IPS-15b (cell line): ENCODE measurements around the gene CCR9.

Source experiments
- H3K27me3 ChIP-seq: one replicate; pipeline ENCODE4 v1.6.1; 2013; ENCODE audit warnings: low read length; ENCODE audit not compliant: control insufficient read depth, insufficient read depth
- H3K36me3 ChIP-seq: one replicate; pipeline ENCODE4 v1.6.1; 2013; ENCODE audit warnings: low read length; ENCODE audit not compliant: control insufficient read depth, insufficient read depth
- H3K4me1 ChIP-seq: one replicate; pipeline ENCODE4 v1.6.1; 2013; ENCODE audit warnings: mild to moderate bottlenecking, low read length; ENCODE audit not compliant: control insufficient read depth, insufficient read depth
- H3K4me3 ChIP-seq: one replicate; pipeline ENCODE4 v1.5.1; 2013; ENCODE audit warnings: low read depth, low read length
- H3K9ac ChIP-seq: one replicate; pipeline ENCODE4 v1.6.1; 2013; ENCODE audit warnings: low read depth, mild to moderate bottlenecking, low read length
- H3K9me3 ChIP-seq: one replicate; pipeline ENCODE4 v1.6.1; 2013; ENCODE audit warnings: mild to moderate bottlenecking, low read length; ENCODE audit not compliant: control insufficient read depth, insufficient read depth

CCR9 gene

DNA sequence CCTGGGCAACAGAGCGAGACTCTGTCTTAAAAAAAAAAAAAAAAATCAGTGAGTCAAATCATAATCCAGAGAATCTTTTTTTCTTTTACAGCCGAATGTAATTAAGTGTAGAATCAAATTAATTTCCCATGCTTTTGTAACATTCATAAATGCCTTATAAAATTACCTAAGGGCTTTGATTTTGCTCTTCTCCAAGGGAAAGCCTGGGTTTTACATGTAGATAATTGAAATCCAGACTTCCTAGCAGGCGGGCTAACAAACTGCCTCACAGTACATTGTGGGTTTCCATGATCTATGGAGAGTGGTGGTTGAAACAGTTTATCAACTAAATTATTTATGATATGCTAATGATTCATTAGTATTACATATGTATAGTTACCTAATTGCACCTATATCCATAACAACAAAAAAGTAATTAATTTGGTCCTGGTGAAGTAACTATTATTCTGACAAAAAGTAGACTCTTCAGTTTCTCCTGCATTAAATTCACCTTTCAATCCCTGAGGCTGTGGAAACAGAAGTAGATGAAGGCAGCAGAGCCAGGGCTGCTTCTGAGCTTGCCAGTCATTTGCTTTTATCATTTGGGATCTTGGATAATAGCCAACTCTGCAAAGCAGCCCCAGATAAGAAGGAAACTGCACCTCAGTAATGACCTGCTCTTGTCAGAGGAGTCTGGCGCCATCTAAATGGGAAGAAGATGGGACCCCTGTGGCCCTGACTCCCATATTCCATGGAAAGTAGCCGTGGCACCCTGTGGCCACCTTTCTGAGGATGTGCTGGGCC, 9.5 kb downstream of the CCR9 start:
- no peaks in the 10 kb centered on the region for H3K9me3 ChIP-seq
- H3K27me3 ChIP-seq: no peaks in the 10 kb centered on the region
- H3K9ac ChIP-seq: no peak overlapping the region
- no peaks in the 10 kb centered on the region for H3K36me3 ChIP-seq
- H3K4me3 ChIP-seq: no peak overlapping the region
- peaks cover 2% of the 10 kb centered on the region for H3K4me1 ChIP-seq

DNA sequence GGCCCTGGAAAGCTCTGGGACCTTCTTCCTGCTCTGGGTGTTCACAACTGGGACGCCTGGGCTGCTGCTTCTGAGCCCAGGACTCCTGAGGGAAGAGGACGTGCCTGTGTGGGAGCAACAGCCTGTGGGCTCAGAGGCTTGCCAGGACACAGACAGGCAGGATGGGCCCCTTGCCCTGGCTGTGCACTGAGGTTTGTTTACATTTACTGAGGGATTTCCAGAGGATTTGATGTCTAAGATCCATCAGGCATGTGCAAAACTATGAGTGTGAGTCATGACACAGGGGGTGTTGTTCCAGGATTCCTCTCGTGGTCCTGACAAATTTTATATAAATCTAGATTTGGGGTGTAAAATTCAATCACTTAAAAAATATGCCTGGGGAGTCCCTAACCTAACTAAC, 10.6 kb downstream of the CCR9 start:
- peaks cover 2% of the 10 kb centered on the region for H3K4me1 ChIP-seq
- H3K4me3 ChIP-seq: no peak overlapping the region
- H3K9ac ChIP-seq: no peak overlapping the region
- no peaks in the 10 kb centered on the region for H3K36me3 ChIP-seq
- no peaks in the 10 kb centered on the region for H3K27me3 ChIP-seq
- no peaks in the 10 kb centered on the region for H3K9me3 ChIP-seq

DNA sequence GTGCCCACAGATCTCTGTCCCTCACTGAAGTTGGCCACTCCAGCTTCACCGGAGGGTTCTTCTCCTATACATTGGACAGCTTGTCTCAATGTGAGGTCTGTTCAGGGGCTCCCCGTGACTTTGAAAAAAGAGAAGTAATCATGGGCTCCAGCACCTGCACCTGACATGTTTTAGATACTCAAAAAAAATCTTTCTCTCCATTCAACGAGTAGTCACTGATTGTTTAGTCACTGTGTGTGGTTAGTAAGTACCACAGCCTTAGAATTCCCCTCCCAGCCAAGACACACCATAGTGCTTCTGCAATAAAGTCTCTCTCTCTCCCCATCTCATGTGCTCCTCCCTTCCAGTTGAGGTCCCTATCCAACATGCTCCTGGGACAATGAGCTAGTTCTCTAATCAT, 18.6 kb downstream of the CCR9 start:
- H3K4me3 ChIP-seq: no peak overlapping the region
- no peaks in the 10 kb centered on the region for H3K9me3 ChIP-seq
- H3K9ac ChIP-seq: no peak overlapping the region
- no peaks in the 10 kb centered on the region for H3K27me3 ChIP-seq
- no peaks in the 10 kb centered on the region for H3K4me1 ChIP-seq
- no peaks in the 10 kb centered on the region for H3K36me3 ChIP-seq

DNA sequence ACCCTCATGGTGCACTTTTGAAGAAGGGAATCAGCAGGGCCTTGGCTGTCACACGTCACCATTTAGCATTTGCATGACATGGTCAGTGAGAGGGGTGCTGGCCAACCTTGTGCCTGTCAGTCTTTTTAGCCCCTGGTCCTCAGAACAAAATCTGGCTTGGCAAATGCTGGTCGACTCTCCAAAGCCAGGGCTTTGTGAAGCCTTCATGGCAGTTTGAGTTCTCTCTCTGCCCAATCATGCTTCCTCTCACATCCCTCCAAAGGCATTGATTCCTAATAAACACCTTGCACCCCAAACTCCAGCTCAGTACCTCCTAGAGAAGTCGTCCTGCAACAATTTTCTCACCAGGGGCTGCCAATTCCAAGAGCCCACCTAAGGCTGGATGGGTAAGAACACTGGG, 19.4 kb downstream of the CCR9 start:
- no peak overlapping the region for H3K4me3 ChIP-seq
- H3K9ac ChIP-seq: no peak overlapping the region
- no peaks in the 10 kb centered on the region for H3K36me3 ChIP-seq
- no peaks in the 10 kb centered on the region for H3K4me1 ChIP-seq
- H3K9me3 ChIP-seq: no peaks in the 10 kb centered on the region
- no peaks in the 10 kb centered on the region for H3K27me3 ChIP-seq

DNA sequence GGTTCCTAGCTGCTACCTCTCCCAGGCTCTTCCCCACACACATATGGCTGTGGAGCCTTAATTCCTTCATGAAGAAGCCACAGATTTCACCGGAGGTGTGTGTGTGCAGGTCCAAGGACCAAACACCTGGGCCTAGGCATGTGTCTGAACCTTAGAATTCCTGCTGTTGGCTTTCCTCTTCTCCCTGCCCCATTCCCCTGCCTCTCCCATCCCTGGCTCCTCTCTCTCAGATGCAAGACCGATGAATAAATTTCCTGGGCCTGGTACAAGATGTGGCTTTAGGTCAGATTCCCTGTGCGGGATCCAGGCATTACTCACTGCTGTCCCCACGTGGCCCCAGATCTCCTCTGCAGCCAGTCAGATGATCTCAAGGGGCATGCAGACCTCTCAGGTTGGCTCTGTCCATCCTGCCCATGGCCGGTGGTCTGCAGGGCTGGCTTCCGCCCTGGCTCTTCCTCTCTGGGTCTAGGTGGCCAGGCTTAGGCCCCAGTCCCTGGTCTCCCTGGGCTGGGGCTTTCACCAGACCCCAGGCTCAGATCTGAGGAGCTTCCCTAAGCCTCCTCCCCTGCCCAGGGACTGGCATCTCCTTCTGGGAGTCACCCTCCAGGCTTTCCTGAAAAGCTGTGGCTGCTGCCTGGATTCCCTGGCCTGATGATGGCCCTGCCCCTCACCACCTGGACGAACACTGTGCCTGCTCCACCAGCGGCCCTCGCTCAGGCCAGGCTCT, 20.5 kb downstream of the CCR9 start:
- H3K4me1 ChIP-seq: no peaks in the 10 kb centered on the region
- no peaks in the 10 kb centered on the region for H3K9me3 ChIP-seq

DNA sequence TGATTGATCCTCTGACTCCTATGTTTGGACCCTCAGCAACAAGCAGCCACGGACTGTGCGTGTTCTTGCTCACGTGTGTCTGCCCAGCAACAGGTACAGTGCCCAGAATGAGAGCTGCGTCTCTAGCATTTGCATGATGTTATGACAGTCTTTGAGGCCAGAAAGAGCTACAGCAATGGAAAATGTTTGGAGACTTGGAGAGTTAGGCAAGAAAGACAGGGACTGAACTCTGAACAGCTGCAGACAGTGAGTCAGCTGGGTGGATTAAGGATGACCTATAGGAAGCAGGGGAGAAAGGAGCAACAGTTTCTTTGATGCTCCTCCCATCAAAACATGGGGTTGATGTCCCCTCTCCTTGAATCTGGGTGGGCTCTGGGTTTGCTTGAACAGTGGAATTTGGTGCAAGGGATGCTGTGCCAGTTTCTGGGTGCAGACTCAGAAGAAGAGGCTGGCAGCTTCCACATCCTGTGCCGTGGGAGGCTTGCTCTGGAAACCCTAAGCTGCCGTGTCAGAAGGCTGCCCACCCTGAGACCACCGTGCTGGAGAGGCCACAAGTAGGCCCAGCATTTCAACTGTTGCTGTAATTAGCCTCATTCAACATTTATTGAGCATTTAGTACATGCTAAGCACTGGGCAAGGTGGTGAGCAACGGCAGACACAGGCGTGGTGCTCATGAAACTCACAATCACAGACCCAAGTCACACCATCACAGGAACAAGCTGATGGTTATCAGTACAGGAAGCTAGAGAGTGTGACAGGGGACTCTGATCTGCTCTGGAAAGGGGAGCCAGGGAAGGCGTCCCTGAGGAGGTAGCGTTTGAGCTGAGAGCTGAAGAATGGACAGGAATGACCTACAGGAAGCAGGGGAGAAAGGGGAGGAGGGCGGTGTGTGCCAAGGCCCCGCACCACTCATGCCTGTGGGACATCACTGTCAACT, 21.7 kb downstream of the CCR9 start:
- no peaks in the 10 kb centered on the region for H3K36me3 ChIP-seq
- H3K4me3 ChIP-seq: no peak overlapping the region
- H3K9ac ChIP-seq: no peak overlapping the region
- H3K9me3 ChIP-seq: no peaks in the 10 kb centered on the region
- no peaks in the 10 kb centered on the region for H3K4me1 ChIP-seq
- no peaks in the 10 kb centered on the region for H3K27me3 ChIP-seq

More for the DNA sequence above, 20.5 kb downstream of the CCR9 start:
- no peak overlapping the region for H3K9ac ChIP-seq
- H3K36me3 ChIP-seq: no peaks in the 10 kb centered on the region
- H3K4me3 ChIP-seq: no peak overlapping the region
- no peaks in the 10 kb centered on the region for H3K27me3 ChIP-seq

DNA sequence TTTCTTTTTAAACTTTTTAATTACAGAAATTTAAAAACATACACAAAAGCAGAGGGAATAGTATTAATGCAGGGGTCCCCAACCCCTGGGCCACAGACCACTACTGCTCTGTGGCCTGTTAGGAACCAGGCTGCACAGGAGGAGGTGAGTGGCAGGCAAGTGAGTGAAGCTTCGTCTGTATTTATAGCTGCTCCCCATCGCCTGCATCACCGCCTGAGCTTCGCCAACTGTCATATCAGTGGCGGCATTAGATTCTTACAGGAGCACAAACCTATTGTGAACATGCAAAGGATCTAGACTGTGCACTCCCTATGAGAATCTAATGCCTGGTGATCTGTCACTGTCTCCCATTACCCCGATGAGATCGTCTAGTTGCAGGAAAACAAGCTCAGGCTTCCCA, 22.4 kb downstream of the CCR9 start:
- no peaks in the 10 kb centered on the region for H3K27me3 ChIP-seq
- no peaks in the 10 kb centered on the region for H3K9me3 ChIP-seq
- no peaks in the 10 kb centered on the region for H3K4me1 ChIP-seq
- H3K9ac ChIP-seq: no peak overlapping the region
- H3K36me3 ChIP-seq: no peaks in the 10 kb centered on the region
- H3K4me3 ChIP-seq: no peak overlapping the region

DNA sequence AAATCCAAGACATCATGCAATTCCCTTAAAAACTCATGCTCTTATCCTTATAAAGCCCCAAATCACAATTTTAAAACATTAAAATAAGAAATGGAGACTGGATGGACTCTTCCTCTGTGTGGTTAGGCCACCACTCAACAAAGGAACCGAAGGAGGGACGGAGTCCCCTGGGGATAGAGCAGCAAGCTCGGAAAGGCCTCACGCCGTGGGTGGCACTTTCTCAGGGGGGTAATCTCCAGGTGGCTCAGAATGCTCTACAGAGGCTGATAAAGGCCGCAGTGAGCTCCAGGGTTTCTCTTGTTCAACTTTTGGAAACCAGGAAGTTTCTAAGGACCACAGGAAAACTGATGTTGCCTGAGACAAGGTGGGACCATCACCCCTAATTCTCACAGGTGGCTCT, 23.2 kb downstream of the CCR9 start:
- Histone ChIP-seq H3K9me3 (no peaks in the 10 kb centered on the region), H3K4me3 (no peak overlapping the region), H3K36me3 (no peaks in the 10 kb centered on the region), H3K9ac (no peak overlapping the region), H3K27me3 (peaks cover 4% of the 10 kb centered on the region), H3K4me1 (no peaks in the 10 kb centered on the region)

DNA sequence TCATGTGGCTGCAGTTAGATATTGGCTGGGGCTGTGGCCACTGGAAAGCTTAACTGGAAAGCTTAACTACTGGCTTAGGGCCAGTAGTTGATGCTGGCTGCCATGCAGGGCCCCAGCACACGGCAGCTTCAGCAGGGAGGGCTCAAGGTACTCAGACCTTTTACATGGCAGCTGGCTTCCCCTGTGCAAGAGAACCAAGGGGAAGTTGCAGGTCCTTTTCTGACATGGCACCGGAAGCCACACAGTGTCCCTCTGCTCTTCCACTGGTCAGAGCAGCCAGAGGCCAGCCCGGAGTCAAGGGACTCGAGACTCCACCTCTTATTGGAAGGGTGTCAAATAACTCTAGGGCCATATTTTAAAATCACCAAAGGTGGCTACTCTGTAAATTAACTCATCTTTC, 24.5 kb downstream of the CCR9 start:
- Histone ChIP-seq H3K4me1 (no peaks in the 10 kb centered on the region), H3K36me3 (no peaks in the 10 kb centered on the region), H3K4me3 (no peak overlapping the region), H3K27me3 (peaks cover 6% of the 10 kb centered on the region), H3K9ac (no peak overlapping the region), H3K9me3 (no peaks in the 10 kb centered on the region)

DNA sequence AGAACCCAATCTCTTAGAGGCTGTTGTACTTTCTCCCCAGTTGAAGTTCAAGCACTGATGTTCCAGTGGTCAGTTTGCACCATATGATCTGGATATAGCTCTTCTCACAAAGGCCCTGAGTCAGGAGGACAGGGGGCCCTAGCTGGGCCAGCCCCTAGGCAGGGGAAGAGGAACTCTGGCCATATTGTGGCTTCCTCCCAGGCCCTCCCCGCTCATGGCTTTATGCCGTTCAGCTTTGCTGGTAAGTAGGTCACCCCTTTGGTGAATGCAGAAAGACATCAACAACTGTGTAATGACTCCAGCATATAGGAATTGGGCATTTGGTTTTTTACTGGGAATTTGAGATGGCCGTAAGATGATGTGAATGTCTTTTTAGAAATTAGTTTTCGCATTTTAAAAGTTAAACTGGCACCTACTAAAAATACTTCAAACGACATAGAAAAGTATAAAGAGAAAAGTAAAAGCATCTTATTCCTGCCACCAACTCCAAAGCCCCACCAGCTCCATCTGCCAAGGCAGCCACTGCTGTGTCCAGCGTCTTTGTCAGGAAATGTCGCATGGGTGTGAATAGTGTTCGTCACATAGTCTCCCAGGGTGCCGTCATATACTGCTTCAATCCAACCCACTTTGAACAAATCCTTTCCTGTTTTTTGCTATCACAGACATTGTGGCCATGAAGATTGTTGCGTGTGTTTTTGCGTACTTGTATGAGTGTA, 25.3 kb downstream of the CCR9 start:
- Histone ChIP-seq H3K27me3 (peaks cover 6% of the 10 kb centered on the region), H3K9me3 (no peaks in the 10 kb centered on the region), H3K4me3 (no peak overlapping the region), H3K36me3 (no peaks in the 10 kb centered on the region), H3K4me1 (peaks cover 2% of the 10 kb centered on the region), H3K9ac (no peak overlapping the region)

DNA sequence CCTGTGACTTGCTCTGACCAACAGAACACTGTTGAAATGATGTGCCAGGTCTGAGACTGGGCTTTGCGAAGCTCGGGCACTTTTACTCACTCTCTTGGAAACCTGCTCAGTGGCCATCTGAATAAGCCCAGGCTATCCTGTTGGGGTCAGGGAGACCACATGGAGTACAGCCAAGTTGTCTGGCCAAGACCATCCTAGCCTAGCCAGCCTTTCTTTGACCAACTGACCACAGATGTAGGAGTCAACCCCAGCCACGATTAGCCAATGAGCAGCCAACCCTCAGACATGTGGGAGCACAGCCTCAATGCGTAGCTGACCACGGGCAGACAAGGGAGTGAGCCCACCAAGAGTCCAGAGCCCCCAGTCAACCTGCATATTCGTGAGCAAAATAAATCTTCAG, 26.1 kb downstream of the CCR9 start:
- Histone ChIP-seq H3K36me3 (no peaks in the 10 kb centered on the region), H3K9ac (no peak overlapping the region), H3K27me3 (peaks cover 6% of the 10 kb centered on the region), H3K4me1 (peaks cover 2% of the 10 kb centered on the region), H3K4me3 (no peak overlapping the region), H3K9me3 (no peaks in the 10 kb centered on the region)
